ENCODE data around the gene U2AF2.
"Not testable (repeated sequence)": the region's sequence is repeated elsewhere in the genome, so short reads cannot be mapped to it uniquely, and the experiment has no call there.

Gene U2AF2

GRCh38 chr19:55692681-55693081 is 37.8 kb downstream of the U2AF2 start:
- no peak for DNase-seq

GRCh38 chr19:55693336-55693974 is 38.6 kb downstream of the U2AF2 start:
- no peak for DNase-seq

GRCh38 chr19:55694241-55694655 is 39.4 kb downstream of the U2AF2 start:
- DNase-seq = no peak

- DNase-seq = no peak
Measured at GRCh38 chr19:55694656-55695491, 40.0 kb downstream of the U2AF2 start.

GRCh38 chr19:55695511-55696290 is 40.9 kb downstream of the U2AF2 start:
- no peak for DNase-seq

- DNase-seq = no peak
Measured at GRCh38 chr19:55696301-55697068, 41.6 kb downstream of the U2AF2 start.

GRCh38 chr19:55697069-55697440 is 42.2 kb downstream of the U2AF2 start:
- no peak for DNase-seq

GRCh38 chr19:55697698-55698097 is 42.9 kb downstream of the U2AF2 start:
- no peak for DNase-seq

- no peak for DNase-seq
Measured at GRCh38 chr19:55698256-55698655, 43.4 kb downstream of the U2AF2 start.

- DNase-seq = no peak
Measured at GRCh38 chr19:55699221-55699620, 44.4 kb downstream of the U2AF2 start.

GRCh38 chr19:55700813-55701212 is 46.0 kb downstream of the U2AF2 start:
- DNase-seq = no peak

GRCh38 chr19:55702131-55702627 is 47.3 kb downstream of the U2AF2 start:
- no peak for DNase-seq

GRCh38 chr19:55703790-55704215 is 49.0 kb downstream of the U2AF2 start:
- peak; percentile 49 for DNase-seq

- no peak for DNase-seq
Measured at GRCh38 chr19:55704494-55705245, 49.8 kb downstream of the U2AF2 start.

- no peak for DNase-seq
Measured at GRCh38 chr19:55705972-55706371, 51.1 kb downstream of the U2AF2 start.

- no peak for DNase-seq
Measured at GRCh38 chr19:55711719-55712118, 56.9 kb downstream of the U2AF2 start.

GRCh38 chr19:55712804-55713631 is 58.2 kb downstream of the U2AF2 start:
- no peak for DNase-seq

- no peak for DNase-seq
Measured at GRCh38 chr19:55716531-55716930, 61.7 kb downstream of the U2AF2 start.

GRCh38 chr19:55717251-55717650 is 62.4 kb downstream of the U2AF2 start:
- no peak for DNase-seq

GRCh38 chr19:55717879-55718711 is 63.3 kb downstream of the U2AF2 start:
- DNase-seq = not testable (repeated sequence)
